SH-SY5Y (cell line): Measurements from ENCODE around the gene SPRED2.

ENCODE experiments used
- GATA2 ChIP-seq: IDR thresholded peaks from 2 replicates; pipeline ENCODE4 v1.6.1; 2011; ENCODE audit warnings: mild to moderate bottlenecking, low read depth, low read length
- GATA3 ChIP-seq: IDR thresholded peaks from 2 replicates; pipeline ENCODE4 v1.6.1; 2011; ENCODE audit warnings: low read depth, mild to moderate bottlenecking, low read length, moderate library complexity

DNA sequence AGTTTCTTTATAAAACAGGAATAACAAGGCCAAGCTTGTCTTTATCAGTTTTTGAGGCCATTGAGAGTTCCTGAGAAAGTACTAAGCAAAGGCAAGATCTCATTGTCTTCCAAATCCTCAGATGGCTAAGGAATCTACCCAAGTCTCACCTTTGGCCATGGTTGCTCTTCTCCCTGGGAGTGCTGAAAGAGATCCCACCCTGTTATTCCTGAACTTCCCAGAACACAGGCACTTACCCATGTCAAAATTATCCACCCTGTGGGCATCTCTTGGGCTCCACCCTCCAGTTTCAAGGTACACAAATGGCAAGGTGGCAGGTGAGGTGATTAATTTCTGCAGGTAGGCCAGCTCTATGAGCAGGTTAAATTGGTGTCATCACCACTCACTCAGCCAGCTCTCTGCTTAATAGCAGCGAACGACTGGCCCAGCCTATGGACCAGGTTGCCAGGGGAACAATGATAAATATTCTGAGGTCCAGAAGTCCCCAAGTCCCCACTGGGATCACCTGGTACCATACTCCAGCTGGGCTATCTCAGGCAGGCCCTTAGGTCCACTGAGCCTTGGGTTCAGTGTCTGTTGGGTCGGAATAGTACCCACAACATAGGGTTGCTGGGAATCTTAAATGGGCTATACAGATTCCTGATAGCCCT, 2.3 kb upstream of the SPRED2 start:
- TF ChIP-seq GATA2, result no peak
- no peak for TF ChIP-seq GATA3
